CD14-positive monocyte (primary cell): ENCODE data around the gene ACVRL1. TPM values are rescaled to one million over a fixed set of nuclear protein-coding genes. Genes with fewer than 3 reads are reported as not detected.

ENCODE experiments used
- DNase-seq, 3 donors: peaks; one replicate each; pipeline ENCODE4 v3.0.0-alpha.2; 2011 to 2022
- H2AFZ ChIP-seq: 2 replicates; pipeline ENCODE4 v1.6.0; 2012; ENCODE audit warnings: mild to moderate bottlenecking, low read depth, low read length, inconsistent platforms; ENCODE audit not compliant: insufficient read depth, poor library complexity, severe bottlenecking
- H3K27ac ChIP-seq, 2 donors: 1 replicate in 1 of 2; 2 replicates in 1 of 2; pipeline ENCODE4 v1.5.1; 2012 to 2013; ENCODE audit warnings: low read length in 2 of 2, control low read depth in 1 of 2, inconsistent platforms in 1 of 2, low read depth in 1 of 2, mild to moderate bottlenecking in 1 of 2
- H3K27me3 ChIP-seq, 2 donors: one replicate each; pipeline versions ENCODE4 v1.6.0 to v1.6.1; 2011 to 2013; ENCODE audit warnings: low read length in 2 of 2; ENCODE audit not compliant: control insufficient read depth in 2 of 2, insufficient read depth in 2 of 2
- H3K36me3 ChIP-seq, 2 donors: replicated peaks in 1 of 2; 1 replicate in 1 of 2; 2 replicates in 1 of 2; pipeline versions ENCODE4 v1.5.1 to v1.6.1; 2012 to 2013; ENCODE audit warnings: low read length in 2 of 2, control low read depth in 1 of 2, inconsistent platforms in 1 of 2, mild to moderate bottlenecking in 1 of 2; ENCODE audit not compliant: insufficient read depth in 2 of 2, control insufficient read depth in 1 of 2
- H3K4me1 ChIP-seq, 2 donors: 1 replicate in 1 of 2; 2 replicates in 1 of 2; pipeline versions ENCODE4 v1.5.1 to v1.6.1; 2012 to 2013; ENCODE audit warnings: low read length in 2 of 2, control low read depth in 1 of 2, inconsistent platforms in 1 of 2, mild to moderate bottlenecking in 1 of 2, moderate library complexity in 1 of 2; ENCODE audit not compliant: insufficient read depth in 2 of 2, control insufficient read depth in 1 of 2
- H3K4me2 ChIP-seq: replicated peaks from 2 replicates; pipeline ENCODE3; 2012; ENCODE audit warnings: low read length, moderate library complexity, mild to moderate bottlenecking; ENCODE audit not compliant: poor library complexity, severe bottlenecking; ENCODE audit errors: extremely low read depth
- H3K4me3 ChIP-seq, 3 experiments: fragments of 200-600 bp in 1 of 3; sonication (generic) in 1 of 3; replicated peaks in 1 of 3; 1 replicate in 2 of 3; 2 replicates in 1 of 3; pipeline ENCODE4 v1.5.1; 2011 to 2013; ENCODE audit warnings: low read length in 3 of 3, mild to moderate bottlenecking in 3 of 3, control low read depth in 2 of 3, low read depth in 2 of 3, inconsistent platforms in 1 of 3, moderate library complexity in 1 of 3
- H3K79me2 ChIP-seq: 2 replicates; pipeline ENCODE4 v1.6.0; 2012; ENCODE audit warnings: mild to moderate bottlenecking, control low read depth, inconsistent platforms, low read length, moderate library complexity; ENCODE audit not compliant: insufficient read depth
- H3K9ac ChIP-seq: 2 replicates; pipeline ENCODE4 v1.6.0; 2017; ENCODE audit warnings: low read length, mild to moderate bottlenecking; ENCODE audit not compliant: insufficient read depth, poor library complexity, severe bottlenecking
- H3K9me3 ChIP-seq, 2 donors: replicated peaks in 1 of 2; 1 replicate in 1 of 2; 2 replicates in 1 of 2; pipeline versions ENCODE4 v1.5.1 to v1.6.1; 2012 to 2013; ENCODE audit warnings: low read length in 2 of 2, control low read depth in 1 of 2; ENCODE audit not compliant: control insufficient read depth in 1 of 2, insufficient read depth in 1 of 2
- H4K20me1 ChIP-seq: 2 replicates; pipeline ENCODE4 v1.6.0; 2012; ENCODE audit warnings: mild to moderate bottlenecking, low read length, control low read depth, moderate library complexity; ENCODE audit not compliant: insufficient read depth
- H3K27ac Mint-ChIP-seq, 7 donors: one replicate each; pipeline ENCODE4 v1.8.0; 2020; ENCODE audit warnings: mild to moderate bottlenecking in 7 of 7, mixed read lengths in 7 of 7, moderate library complexity in 6 of 7, inconsistent platforms in 2 of 7
- H3K27me3 Mint-ChIP-seq, 3 donors: one replicate each; pipeline ENCODE4 v1.8.0; 2021 to 2022; ENCODE audit warnings: low read depth in 3 of 3, mild to moderate bottlenecking in 3 of 3, mixed read lengths in 3 of 3, moderate library complexity in 3 of 3, inconsistent platforms in 1 of 3
- H3K36me3 Mint-ChIP-seq, 2 donors: one replicate each; pipeline ENCODE4 v1.8.0; 2020; ENCODE audit warnings: mixed read lengths in 2 of 2, inconsistent platforms in 1 of 2, mild to moderate bottlenecking in 1 of 2
- H3K4me1 Mint-ChIP-seq: one replicate; pipeline ENCODE4 v1.8.0; 2020; ENCODE audit warnings: mild to moderate bottlenecking, mixed read lengths
- H3K4me3 Mint-ChIP-seq, 2 donors: one replicate each; pipeline ENCODE4 v1.8.0; 2020; ENCODE audit warnings: mild to moderate bottlenecking in 2 of 2, mixed read lengths in 2 of 2, moderate library complexity in 1 of 2
- H3K9me3 Mint-ChIP-seq, 7 donors: one replicate each; pipeline ENCODE4 v1.8.0; 2020 to 2022; ENCODE audit warnings: mixed read lengths in 7 of 7, mild to moderate bottlenecking in 6 of 7, moderate library complexity in 6 of 7, inconsistent platforms in 2 of 7
- CTCF ChIP-seq: fragments of 200-600 bp; IDR thresholded peaks from one replicate; pipeline ENCODE4 v1.8.0; 2022; ENCODE audit warnings: antibody characterized with exemption, mild to moderate bottlenecking
- WGBS: methylation state at CpG from one replicate; pipeline ENCODE4 v1.1.5; 2013; ENCODE audit warnings: missing lambda C conversion rate; ENCODE audit not compliant: insufficient coverage; 5-methylcytosine and 5-hydroxymethylcytosine counted together
- intact Hi-C, 2 donors: fragments of 100-400 bp; cut with micrococcal nuclease; formaldehyde crosslinking; loops; one replicate each; pipeline versions ENCODE4 v1.15.0 to v1.15.1; 2023
- polyA plus RNA-seq, 3 donors: library from polyadenylated mRNA; depleted of rRNA in 1 of 3; unstranded in 2 of 3; stranded (reverse) in 1 of 3; fragments of 300-500 nt in 2 of 3; fragments of >200 nt in 1 of 3; fragmentation: Illumina TruSeq in 2 of 3; gene quantifications; 1 replicate in 2 of 3; 2 replicates in 1 of 3; pipeline ENCODE4 v1.2.3, GENCODE V29; 2012 to 2021

ACVRL1 gene
- polyA plus RNA-seq, 3 donors, result 1.5 to 3.6 (median 2.0) TPM

- 100% methylated on average over 4 of the region's 8 CpGs for WGBS
- H3K27me3 ChIP-seq, result no peaks in the 10 kb centered on the region
- TF ChIP-seq CTCF, result no peak
- H3K79me2 ChIP-seq, result no peaks in the 10 kb centered on the region
- no peak overlapping the region for H2AFZ ChIP-seq
- peaks cover 2% of the 10 kb centered on the region for H3K4me1 Mint-ChIP-seq
- H3K27ac Mint-ChIP-seq, result peak overlapping the region in 1 of 7 donors; percentile 60
- H3K9ac ChIP-seq, result no peak overlapping the region
- intact Hi-C loops, result no loop called here
- H3K4me2 ChIP-seq, result no peak overlapping the region
- H3K4me3 ChIP-seq, result no peak overlapping the region
- no peaks in the 10 kb centered on the region for H4K20me1 ChIP-seq
- H3K27me3 Mint-ChIP-seq, result peaks cover 0 to 3% (median 3%) of the 10 kb centered on the region in 3 donors
- no peak overlapping the region for H3K4me3 Mint-ChIP-seq
- H3K4me1 ChIP-seq, result no peaks in the 10 kb centered on the region
- peaks cover 0 to 1% (median 0%) of the 10 kb centered on the region in 7 donors for H3K9me3 Mint-ChIP-seq
- no peaks in the 10 kb centered on the region for H3K36me3 ChIP-seq
- no peak for DNase-seq
- no peaks in the 10 kb centered on the region for H3K9me3 ChIP-seq
- no peaks in the 10 kb centered on the region for H3K36me3 Mint-ChIP-seq
- no peak overlapping the region for H3K27ac ChIP-seq
Observed at GRCh38 chr12:51897181-51897580, 10.1 kb upstream of the ACVRL1 start.

GRCh38 chr12:51898506-51898905 is 8.8 kb upstream of the ACVRL1 start:
- Histone ChIP-seq H3K4me2 (no peak overlapping the region), H3K9ac (no peak overlapping the region), H3K79me2 (no peaks in the 10 kb centered on the region), H3K4me1 (no peaks in the 10 kb centered on the region), H3K36me3 (no peaks in the 10 kb centered on the region), H3K4me3 (no peak overlapping the region), H3K27me3 (no peaks in the 10 kb centered on the region), H3K27ac (no peak overlapping the region), H4K20me1 (no peaks in the 10 kb centered on the region), H3K9me3 (no peaks in the 10 kb centered on the region), H2AFZ (no peak overlapping the region)
- TF ChIP-seq CTCF, result no peak
- WGBS, result no CpG with 5 or more reads among the region's 2 CpGs
- H3K36me3 Mint-ChIP-seq, result no peaks in the 10 kb centered on the region
- no peak for DNase-seq
- peaks cover 0 to 5% (median 3%) of the 10 kb centered on the region in 3 donors for H3K27me3 Mint-ChIP-seq
- intact Hi-C loops, result no loop called here
- no peak overlapping the region for H3K4me3 Mint-ChIP-seq
- no peak overlapping the region for H3K27ac Mint-ChIP-seq
- H3K4me1 Mint-ChIP-seq, result peaks cover 2% of the 10 kb centered on the region
- H3K9me3 Mint-ChIP-seq, result peaks cover 0 to 1% (median 0%) of the 10 kb centered on the region in 7 donors
